Skin epidermis (tissue), 12 donors: Measurements from ENCODE around the gene KLHL21.
A peak's percentile ranks its signal among the peaks of the same experiment; 100 is the strongest.
"Not testable (repeated sequence)": the region's sequence is repeated elsewhere in the genome, so short reads cannot be mapped to it uniquely, and the experiment has no call there.

ENCODE experiments used
- H3K27ac ChIP-seq, 21 experiments: fragments of 200-600 bp; sonication (generic) in 11 of 21; one replicate each; pipeline ENCODE4 v1.5.0; 2020; ENCODE audit warnings: mild to moderate bottlenecking in 3 of 21, inconsistent platforms in 2 of 21, moderate library complexity in 2 of 21
- H3K4me3 ChIP-seq, 7 experiments: fragments of 200-600 bp; sonication (generic) in 2 of 7; one replicate each; pipeline ENCODE4 v1.5.0; 2020; ENCODE audit warnings: inconsistent platforms in 2 of 7, mild to moderate bottlenecking in 2 of 7, moderate library complexity in 1 of 7

Gene KLHL21

GRCh38 chr1:6572653-6573383, 29.9 kb downstream of the KLHL21 start:
- H3K4me3 ChIP-seq, result no peak overlapping the region

GRCh38 chr1:6570987-6571386, 31.7 kb downstream of the KLHL21 start:
- Histone ChIP-seq H3K27ac (no peak overlapping the region), H3K4me3 (no peak overlapping the region)

More at GRCh38 chr1:6572653-6573383, 29.9 kb downstream of the KLHL21 start:
- no peak overlapping the region for H3K27ac ChIP-seq

GRCh38 chr1:6570100-6570499, 32.6 kb downstream of the KLHL21 start:
- H3K27ac ChIP-seq, result no peak overlapping the region
- H3K4me3 ChIP-seq, result no peak overlapping the region

- Histone ChIP-seq H3K27ac (no peak overlapping the region), H3K4me3 (no peak overlapping the region)
Measured at GRCh38 chr1:6569033-6569432, 33.6 kb downstream of the KLHL21 start.

GRCh38 chr1:6560267-6560666, 42.4 kb downstream of the KLHL21 start:
- Histone ChIP-seq H3K27ac (peak overlapping the region in 1 of 21 experiments; percentile 42), H3K4me3 (no peak overlapping the region)

- not testable (repeated sequence) for H3K27ac ChIP-seq, H3K4me3 ChIP-seq
Measured at GRCh38 chr1:6559161-6559560, 43.5 kb downstream of the KLHL21 start.

- H3K27ac ChIP-seq, result no peak overlapping the region
- H3K4me3 ChIP-seq, result no peak overlapping the region
Measured at GRCh38 chr1:6557597-6557996, 45.1 kb downstream of the KLHL21 start.

- H3K4me3 ChIP-seq, result peak within 1 kb of the TSS; percentile 93 to 100 (median 98)
- H3K27ac ChIP-seq, result peak within 1 kb of the TSS; percentile 40 to 96 (median 92)
Measured at GRCh38 chr1:6554907-6555778, 47.5 kb downstream of the KLHL21 start, which contains the start of gene TAS1R1. Gene TAS1R1, plus strand, starts transcription at chr1:6555307. Its CDS starts 67 bp downstream, at chr1:6555374.

GRCh38 chr1:6554031-6554906, 48.4 kb downstream of the KLHL21 start, which contains the start of gene NOL9:
Gene NOL9, minus strand, starts transcription at chr1:6554513. Its CDS starts 11 bp downstream, at chr1:6554502.
- Histone ChIP-seq H3K4me3 (peak within 1 kb of the TSS; percentile 93 to 100 (median 98)), H3K27ac (peak within 1 kb of the TSS; percentile 40 to 96 (median 92))

GRCh38 chr1:6547301-6547700, 55.4 kb downstream of the KLHL21 start:
- peak overlapping the region in 1 of 21 experiments; percentile 84 for H3K27ac ChIP-seq

GRCh38 chr1:6546326-6546725, 56.3 kb downstream of the KLHL21 start:
- no peak overlapping the region for H3K4me3 ChIP-seq
- peak overlapping the region in 12 of 21 experiments; percentile 0 to 84 (median 42) for H3K27ac ChIP-seq

More at GRCh38 chr1:6547301-6547700, 55.4 kb downstream of the KLHL21 start:
- no peak overlapping the region for H3K4me3 ChIP-seq

- Histone ChIP-seq H3K27ac (peak overlapping the region in 16 of 21 experiments; percentile 0 to 84 (median 51)), H3K4me3 (no peak overlapping the region)
Measured at GRCh38 chr1:6545276-6546112, 57.2 kb downstream of the KLHL21 start.

- Histone ChIP-seq H3K4me3 (no peak overlapping the region), H3K27ac (peak overlapping the region in 13 of 21 experiments; percentile 3 to 84 (median 56))
Measured at GRCh38 chr1:6544831-6545230, 57.8 kb downstream of the KLHL21 start.
